ENCODE results near the gene AASS.

AASS gene

DNA sequence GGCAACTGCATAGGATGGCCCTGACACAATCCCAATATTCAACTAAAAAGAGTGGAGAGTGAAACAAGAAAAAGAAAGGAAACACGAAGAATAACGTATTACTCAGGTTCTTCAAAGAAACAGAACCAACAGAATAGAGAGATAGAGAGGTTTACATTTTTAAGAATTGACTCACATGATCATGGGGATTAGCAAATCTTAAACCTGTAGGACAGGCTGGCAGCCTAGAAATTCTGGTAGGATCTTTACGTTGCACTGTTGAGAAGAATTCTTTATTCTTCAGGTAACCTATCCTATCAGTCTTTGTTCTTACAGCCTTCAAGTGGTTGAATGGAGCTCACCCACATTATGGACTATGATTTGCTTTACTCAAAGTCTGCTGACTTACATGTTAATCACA is 103.9 kb downstream of the AASS start:
- no peak for DNase-seq (ENCODE audit: low read depth in 2 of 2)

- DNase-seq (ENCODE audit: low read depth in 2 of 2): no peak
Measured at GRCh38 chr7:122038904-122039303, 105.1 kb downstream of the AASS start.

GRCh38 chr7:122038134-122038533 is 105.9 kb downstream of the AASS start:
- no peak for DNase-seq (ENCODE audit: low read depth in 2 of 2)

DNA sequence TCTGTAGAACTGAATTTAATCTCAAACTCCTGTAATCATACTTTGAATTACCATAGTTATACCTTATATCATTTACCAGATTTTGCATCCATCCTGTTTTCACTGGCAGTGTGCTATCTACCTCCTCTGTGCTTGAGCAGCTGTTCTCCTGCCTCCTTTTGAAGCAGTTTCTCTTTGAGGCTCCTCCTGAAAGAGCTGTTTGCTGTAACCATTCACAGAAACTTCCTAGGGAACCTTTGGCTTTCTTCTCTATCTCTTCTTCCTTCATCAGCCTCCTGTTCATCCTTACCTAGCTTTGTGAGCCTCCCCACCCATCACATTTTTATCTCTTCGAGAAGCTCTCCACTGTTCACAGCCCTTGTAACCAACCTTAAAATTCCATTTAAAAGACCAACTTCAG is 108.2 kb downstream of the AASS start:
- no peak for DNase-seq (ENCODE audit: low read depth in 2 of 2)

DNA sequence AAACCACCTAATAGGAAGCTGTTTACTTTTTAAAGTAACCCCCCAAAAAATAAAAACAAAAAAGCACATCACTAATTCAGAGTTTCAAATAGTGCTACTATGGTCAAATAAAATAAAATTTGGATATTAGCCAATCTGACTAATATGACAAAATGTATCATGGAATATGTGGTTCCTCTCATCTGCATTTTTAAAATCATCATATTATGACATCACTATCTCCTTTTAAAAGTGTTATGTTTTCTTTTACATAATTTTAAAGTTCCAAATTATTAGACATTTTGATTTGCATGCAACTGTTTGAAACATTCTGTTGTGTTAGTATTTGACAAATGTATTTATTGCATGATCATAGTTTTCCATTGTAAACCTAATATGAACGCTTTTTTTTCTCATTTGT is 110.4 kb downstream of the AASS start:
- DNase-seq (ENCODE audit: low read depth in 2 of 2): no peak

DNA sequence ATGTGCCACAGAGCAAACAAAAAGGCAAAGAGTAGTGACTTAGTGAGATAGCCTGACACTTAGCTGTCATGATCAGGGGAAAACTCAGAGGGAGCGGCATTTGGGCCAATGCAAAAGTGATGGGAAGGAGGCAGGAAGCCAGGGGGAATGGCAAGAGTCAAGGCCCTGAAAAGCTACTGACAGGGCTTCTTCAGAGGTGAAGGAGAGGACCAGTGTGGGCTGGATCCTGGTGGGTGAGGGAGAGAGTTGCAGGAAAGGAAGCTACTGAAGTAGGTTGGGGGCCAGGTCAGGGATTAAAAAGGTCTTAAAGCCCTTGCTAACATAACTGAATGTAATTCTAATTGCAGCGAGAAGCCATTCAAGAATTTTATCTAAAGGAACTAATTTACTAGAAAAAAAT is 117.0 kb downstream of the AASS start:
- DNase-seq (ENCODE audit: low read depth in 2 of 2): no peak
